Mammary epithelial cell (primary cell): ENCODE measurements around the gene MAP2K6.
A peak's percentile ranks its signal among the peaks of the same experiment; 100 is the strongest.

ENCODE experiments used
- EZH2 ChIP-seq: IDR thresholded peaks from 2 replicates; pipeline ENCODE4 v1.6.1; 2012; ENCODE audit warnings: low read length, inconsistent platforms, borderline replicate concordance
- TF ChIP-seq, protein P1 (sequence below), 2 donors: IDR thresholded peaks in 1 of 2; conservative IDR thresholded peaks in 1 of 2; 2 replicates each; pipeline ENCODE4 v1.5.1; 2011 to 2012; ENCODE audit warnings: inconsistent platforms in 2 of 2, low read length in 2 of 2, mild to moderate bottlenecking in 2 of 2, control low read depth in 1 of 2, low read depth in 1 of 2; ENCODE audit not compliant: insufficient read depth in 1 of 2; ENCODE audit errors: extremely low read depth in 1 of 2

DNA sequence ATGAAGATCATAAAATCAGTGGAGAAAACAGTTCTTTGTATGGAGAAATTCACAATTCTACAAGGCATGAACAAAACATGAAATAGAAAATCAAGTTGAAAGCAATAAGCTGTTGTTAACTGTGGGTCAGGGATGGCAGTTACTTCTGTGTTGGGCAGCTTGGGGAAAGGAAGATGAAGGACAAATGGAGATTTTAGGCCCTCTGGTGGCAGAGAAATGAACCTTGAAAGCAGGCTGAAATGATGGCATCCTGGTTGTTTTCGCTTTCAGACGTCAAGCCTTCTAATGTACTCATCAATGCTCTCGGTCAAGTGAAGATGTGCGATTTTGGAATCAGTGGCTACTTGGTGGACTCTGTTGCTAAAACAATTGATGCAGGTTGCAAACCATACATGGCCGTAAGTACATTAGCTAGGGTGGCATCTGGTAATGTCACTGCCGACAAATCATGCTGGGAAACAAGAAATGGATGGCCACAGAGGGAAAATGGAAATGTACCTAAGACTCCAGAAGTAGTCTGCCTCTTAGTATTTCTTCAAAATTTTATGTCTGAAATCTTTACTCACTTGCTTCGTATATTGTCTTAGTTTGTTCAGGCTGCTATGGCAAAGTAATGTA lies 108.9 kb downstream of the MAP2K6 start:
- TF ChIP-seq, protein P1, sequence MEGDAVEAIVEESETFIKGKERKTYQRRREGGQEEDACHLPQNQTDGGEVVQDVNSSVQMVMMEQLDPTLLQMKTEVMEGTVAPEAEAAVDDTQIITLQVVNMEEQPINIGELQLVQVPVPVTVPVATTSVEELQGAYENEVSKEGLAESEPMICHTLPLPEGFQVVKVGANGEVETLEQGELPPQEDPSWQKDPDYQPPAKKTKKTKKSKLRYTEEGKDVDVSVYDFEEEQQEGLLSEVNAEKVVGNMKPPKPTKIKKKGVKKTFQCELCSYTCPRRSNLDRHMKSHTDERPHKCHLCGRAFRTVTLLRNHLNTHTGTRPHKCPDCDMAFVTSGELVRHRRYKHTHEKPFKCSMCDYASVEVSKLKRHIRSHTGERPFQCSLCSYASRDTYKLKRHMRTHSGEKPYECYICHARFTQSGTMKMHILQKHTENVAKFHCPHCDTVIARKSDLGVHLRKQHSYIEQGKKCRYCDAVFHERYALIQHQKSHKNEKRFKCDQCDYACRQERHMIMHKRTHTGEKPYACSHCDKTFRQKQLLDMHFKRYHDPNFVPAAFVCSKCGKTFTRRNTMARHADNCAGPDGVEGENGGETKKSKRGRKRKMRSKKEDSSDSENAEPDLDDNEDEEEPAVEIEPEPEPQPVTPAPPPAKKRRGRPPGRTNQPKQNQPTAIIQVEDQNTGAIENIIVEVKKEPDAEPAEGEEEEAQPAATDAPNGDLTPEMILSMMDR (conservative IDR thresholded peaks at IDR 0.05 in 1 of 2, IDR thresholded peaks at IDR 0.05 in 1 of 2; ENCODE audit: extremely low read depth in 1 of 2, insufficient read depth in 1 of 2, low read depth in 1 of 2, low read length in 2 of 2), result peak; percentile 72 to 85
- TF ChIP-seq EZH2, result no peak
